ENCODE measurements around the gene INF2.
"Not testable (repeated sequence)": the region's sequence is repeated elsewhere in the genome, so short reads cannot be mapped to it uniquely, and the experiment has no call there.

Gene INF2

DNA sequence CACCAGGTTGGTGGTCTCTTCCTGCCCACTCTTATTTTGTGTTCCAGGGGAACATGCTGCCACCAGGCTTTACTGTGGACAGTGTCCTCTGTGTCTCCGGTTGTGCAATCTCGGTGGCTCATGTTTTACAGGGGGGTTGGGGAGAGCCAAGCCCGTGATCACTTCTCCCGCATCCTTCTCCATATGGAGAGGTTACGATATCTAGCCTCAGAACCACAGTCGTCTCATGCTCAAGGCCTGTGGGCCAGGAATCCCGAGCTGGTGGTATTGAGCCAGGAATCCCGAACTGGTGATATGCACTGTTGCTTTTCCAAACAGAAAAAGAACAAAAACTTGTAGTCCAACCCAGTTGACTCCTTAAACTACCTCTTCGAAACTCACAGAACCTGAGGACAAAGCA is 37.0 kb upstream of the INF2 start:
- TF ChIP-seq, protein P1, sequence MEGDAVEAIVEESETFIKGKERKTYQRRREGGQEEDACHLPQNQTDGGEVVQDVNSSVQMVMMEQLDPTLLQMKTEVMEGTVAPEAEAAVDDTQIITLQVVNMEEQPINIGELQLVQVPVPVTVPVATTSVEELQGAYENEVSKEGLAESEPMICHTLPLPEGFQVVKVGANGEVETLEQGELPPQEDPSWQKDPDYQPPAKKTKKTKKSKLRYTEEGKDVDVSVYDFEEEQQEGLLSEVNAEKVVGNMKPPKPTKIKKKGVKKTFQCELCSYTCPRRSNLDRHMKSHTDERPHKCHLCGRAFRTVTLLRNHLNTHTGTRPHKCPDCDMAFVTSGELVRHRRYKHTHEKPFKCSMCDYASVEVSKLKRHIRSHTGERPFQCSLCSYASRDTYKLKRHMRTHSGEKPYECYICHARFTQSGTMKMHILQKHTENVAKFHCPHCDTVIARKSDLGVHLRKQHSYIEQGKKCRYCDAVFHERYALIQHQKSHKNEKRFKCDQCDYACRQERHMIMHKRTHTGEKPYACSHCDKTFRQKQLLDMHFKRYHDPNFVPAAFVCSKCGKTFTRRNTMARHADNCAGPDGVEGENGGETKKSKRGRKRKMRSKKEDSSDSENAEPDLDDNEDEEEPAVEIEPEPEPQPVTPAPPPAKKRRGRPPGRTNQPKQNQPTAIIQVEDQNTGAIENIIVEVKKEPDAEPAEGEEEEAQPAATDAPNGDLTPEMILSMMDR (conservative IDR thresholded peaks at IDR 0.05; ENCODE audit: low read depth, low read length) = no peak
- DNase-seq (ENCODE audit: low read depth) = no peak
- H3K4me3 ChIP-seq (ENCODE audit: low read length) = no peak overlapping the region

DNA sequence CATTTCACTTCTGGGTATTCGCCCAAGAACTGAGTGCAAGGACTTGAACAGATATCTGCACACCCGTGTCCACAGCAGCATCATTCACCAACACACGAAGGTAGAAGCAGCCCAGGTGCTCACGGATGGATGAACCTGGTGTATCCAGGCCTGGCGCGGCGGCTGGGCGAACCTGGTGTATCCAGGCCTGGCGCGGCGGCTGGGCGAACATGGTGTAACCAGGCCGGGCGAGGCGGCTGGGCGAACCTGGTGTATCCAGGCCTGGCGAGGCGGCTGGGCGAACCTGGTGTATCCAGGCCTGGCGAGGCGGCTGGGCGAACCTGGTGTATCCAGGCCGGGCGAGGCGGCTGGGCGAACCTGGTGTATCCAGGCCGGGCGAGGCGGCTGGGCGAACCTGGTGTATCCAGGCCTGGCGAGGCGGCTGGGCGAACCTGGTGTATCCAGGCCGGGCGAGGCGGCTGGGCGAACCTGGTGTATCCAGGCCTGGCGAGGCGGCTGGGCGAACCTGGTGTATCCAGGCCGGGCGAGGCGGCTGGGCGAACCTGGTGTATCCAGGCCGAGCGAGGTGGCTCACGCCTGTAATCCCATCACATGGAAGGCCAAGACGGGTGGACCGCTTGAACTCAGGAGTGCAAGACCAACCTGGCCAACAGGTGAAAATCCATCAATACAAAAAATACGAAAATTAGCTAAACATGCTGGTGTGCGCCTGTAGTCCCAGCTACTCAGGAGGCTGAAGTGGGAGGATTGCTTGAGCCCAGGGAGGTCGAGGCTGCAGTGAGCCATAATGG is 36.1 kb upstream of the INF2 start:
- not testable (repeated sequence) for H3K4me3 ChIP-seq (ENCODE audit: low read length); DNase-seq (ENCODE audit: low read depth)

DNA sequence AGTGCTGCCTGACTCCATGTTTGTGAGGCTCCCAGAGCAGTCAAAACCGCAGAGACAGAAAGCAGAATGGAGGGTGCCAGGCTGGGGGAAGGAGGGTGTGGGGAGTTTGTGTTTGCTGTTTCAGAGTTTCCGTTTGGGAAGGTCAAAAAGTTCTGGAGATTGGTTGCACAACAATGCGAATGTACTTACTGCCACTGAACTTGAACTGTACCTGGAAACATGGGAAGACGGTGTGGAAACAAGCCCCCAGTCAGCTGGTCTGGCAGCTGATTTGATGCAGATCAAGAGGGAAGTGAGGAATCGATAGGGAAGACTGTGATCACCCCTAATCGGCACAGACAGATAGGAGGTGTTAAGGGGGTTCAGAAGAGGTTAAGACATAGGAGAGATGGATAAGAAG is 35.3 kb upstream of the INF2 start:
- TF ChIP-seq, protein P1 (conservative IDR thresholded peaks at IDR 0.05; ENCODE audit: low read depth, low read length) = no peak
- no peak for DNase-seq (ENCODE audit: low read depth)
- no peak overlapping the region for H3K4me3 ChIP-seq (ENCODE audit: low read length)

DNA sequence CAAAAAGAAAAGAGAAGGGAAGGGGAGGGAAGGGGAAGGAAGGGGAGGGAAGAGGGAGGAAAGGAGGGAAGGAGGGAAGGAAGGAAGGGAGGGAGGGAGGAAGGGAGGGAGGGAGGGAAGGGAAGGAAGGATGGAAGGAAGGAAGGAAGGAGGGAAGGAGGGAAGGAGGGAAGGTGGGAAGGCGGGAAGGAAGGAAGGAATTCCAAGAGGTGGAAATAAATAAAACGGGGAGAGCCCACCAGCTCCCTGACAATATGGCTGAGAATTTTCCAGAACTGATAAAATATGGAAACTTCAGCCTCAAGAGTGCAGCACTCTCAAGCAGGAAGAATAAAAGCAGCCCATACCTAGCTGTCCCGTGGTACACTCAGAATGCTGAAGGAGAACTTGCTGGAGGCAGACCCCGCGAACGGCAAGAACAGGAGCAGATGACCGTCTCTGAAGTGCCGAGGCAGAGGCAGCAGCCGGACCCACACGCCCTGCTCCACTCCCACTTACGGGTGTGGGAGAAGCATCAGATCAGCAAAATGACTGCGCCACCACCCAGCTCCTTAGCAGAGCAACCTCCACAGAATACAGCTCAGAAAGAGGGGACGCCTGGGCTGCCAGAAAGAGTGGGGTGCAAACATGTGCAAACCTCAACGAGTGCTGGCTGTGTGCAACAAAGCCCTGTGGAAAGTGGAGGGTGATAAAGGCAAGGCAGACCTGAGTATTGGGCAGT is 34.1 kb upstream of the INF2 start:
- no peak for DNase-seq (ENCODE audit: low read depth)
- TF ChIP-seq, protein P1 (conservative IDR thresholded peaks at IDR 0.05; ENCODE audit: low read depth, low read length) = no peak

DNA sequence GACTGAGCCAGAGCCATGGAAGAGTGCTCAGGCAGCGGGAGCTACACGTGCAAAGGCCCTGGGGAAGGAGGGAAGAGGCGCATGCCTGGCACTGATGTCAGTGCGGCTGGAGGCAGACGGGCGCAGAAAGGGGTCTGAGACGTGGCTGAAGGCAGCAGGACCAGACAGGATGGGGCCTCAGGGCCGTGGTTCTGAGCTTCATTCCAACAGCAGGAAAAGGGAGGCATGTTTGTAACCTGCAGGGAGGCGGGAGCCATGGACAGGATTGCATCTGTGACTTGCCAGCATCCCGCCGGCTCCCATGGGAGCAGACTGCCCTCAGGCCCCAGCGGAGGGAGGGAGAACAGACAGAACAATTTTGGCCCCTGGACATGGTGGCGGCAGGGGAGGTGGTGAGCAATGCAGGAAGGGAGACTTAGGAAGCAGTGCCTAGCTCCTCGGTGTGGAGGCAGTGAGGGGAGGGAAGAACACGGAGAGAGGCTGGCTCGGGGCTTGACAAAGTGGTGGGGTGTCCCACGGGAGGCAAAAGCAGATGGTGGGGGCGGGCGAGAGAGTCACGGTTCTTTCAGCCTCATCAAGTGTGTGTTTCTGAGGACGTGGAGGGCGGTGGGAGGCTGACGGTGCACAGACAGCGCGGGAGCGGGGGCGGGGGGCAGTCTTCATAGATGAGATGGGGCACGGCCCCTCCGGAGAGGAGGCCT is 33.3 kb upstream of the INF2 start:
- TF ChIP-seq, protein P1 (conservative IDR thresholded peaks at IDR 0.05; ENCODE audit: low read depth, low read length) = no peak
- no peak for DNase-seq (ENCODE audit: low read depth)
- H3K4me3 ChIP-seq (ENCODE audit: low read length) = no peak overlapping the region

More for the DNA sequence above, 34.1 kb upstream of the INF2 start:
- no peak overlapping the region for H3K4me3 ChIP-seq (ENCODE audit: low read length)

DNA sequence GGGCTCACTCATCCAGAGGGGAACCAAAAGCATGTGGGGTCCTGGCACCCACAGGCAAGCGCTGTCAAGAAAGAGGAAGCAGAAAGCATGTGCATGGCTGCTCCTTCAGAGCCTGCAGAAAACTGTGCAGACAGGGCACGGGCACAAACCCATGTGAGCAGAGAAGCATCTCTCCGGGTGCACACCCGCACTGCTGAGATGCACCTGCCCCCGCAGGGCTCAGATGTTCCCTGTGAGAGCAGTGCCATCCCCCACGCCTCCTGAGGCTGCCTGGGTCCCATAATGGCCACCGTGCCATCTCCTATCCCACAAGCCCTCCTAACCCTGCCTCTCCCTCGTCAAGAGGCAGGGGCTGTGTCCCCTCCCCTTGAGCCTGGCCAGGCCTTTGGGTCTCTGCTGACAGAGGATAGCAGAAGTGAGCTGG is 32.3 kb upstream of the INF2 start:
- DNase-seq (ENCODE audit: low read depth) = no peak
- no peak overlapping the region for H3K4me3 ChIP-seq (ENCODE audit: low read length)

More for the DNA sequence above, 32.3 kb upstream of the INF2 start:
- TF ChIP-seq, protein P1 (conservative IDR thresholded peaks at IDR 0.05; ENCODE audit: low read depth, low read length) = no peak

Data from retinal pigment epithelial cell (primary cell).